GM21786 (cell line): Measurements from ENCODE around the gene EPAS1.

Experiments
- ATAC-seq: cut with Tn5 transposase; IDR thresholded peaks from one replicate; pipeline ENCODE4 v1.9.1; 2021; ENCODE audit not compliant: unreplicated experiment

The EPAS1 gene

GRCh38 chr2:46273225-46273863 is 23.9 kb upstream of the EPAS1 start:
- no peak for ATAC-seq

- ATAC-seq = no peak
Observed at GRCh38 chr2:46273919-46274318, 23.3 kb upstream of the EPAS1 start.

GRCh38 chr2:46274586-46274985 is 22.6 kb upstream of the EPAS1 start:
- no peak for ATAC-seq

GRCh38 chr2:46275995-46276394 is 21.2 kb upstream of the EPAS1 start:
- no peak for ATAC-seq

GRCh38 chr2:46276642-46277041 is 20.6 kb upstream of the EPAS1 start:
- ATAC-seq = no peak

GRCh38 chr2:46277431-46278190 is 19.6 kb upstream of the EPAS1 start:
- ATAC-seq = no peak

- ATAC-seq = no peak
Observed at GRCh38 chr2:46278952-46279351, 18.3 kb upstream of the EPAS1 start.

GRCh38 chr2:46281939-46282338 is 15.3 kb upstream of the EPAS1 start:
- no peak for ATAC-seq

- no peak for ATAC-seq
Observed at GRCh38 chr2:46283693-46284092, 13.5 kb upstream of the EPAS1 start.

GRCh38 chr2:46284260-46284659 is 12.9 kb upstream of the EPAS1 start:
- no peak for ATAC-seq

- ATAC-seq = no peak
Observed at GRCh38 chr2:46284796-46285195, 12.4 kb upstream of the EPAS1 start.

- no peak for ATAC-seq
Observed at GRCh38 chr2:46286715-46287114, 10.5 kb upstream of the EPAS1 start.

- no peak for ATAC-seq
Observed at GRCh38 chr2:46290078-46290477, 7.1 kb upstream of the EPAS1 start.

- no peak for ATAC-seq
Observed at GRCh38 chr2:46293466-46293865, 3.7 kb upstream of the EPAS1 start.

- no peak for ATAC-seq
Observed at GRCh38 chr2:46294176-46294836, 2.9 kb upstream of the EPAS1 start.

GRCh38 chr2:46296216-46296839 is 879 bp upstream of the EPAS1 start:
- no peak for ATAC-seq

GRCh38 chr2:46297546-46298271 is 502 bp downstream of the EPAS1 start:
- peak; percentile 34 for ATAC-seq

- ATAC-seq = no peak
Observed at GRCh38 chr2:46298272-46298521, 990 bp downstream of the EPAS1 start.

GRCh38 chr2:46298522-46299353 is 1.5 kb downstream of the EPAS1 start:
- ATAC-seq = no peak
